Rectal smooth muscle tissue (tissue), 1 donor: ENCODE results near the gene PTPN1.
"Not testable (repeated sequence)": the region's sequence is repeated elsewhere in the genome, so short reads cannot be mapped to it uniquely, and the experiment has no call there.

Experiments
- H3K27ac ChIP-seq: one replicate; pipeline ENCODE4 v1.7.0; 2013; ENCODE audit warnings: low read depth, low read length, inconsistent platforms
- H3K27me3 ChIP-seq: one replicate; pipeline ENCODE4 v1.7.0; 2013; ENCODE audit warnings: low read length; ENCODE audit not compliant: control insufficient read depth, insufficient read depth
- H3K36me3 ChIP-seq: one replicate; pipeline ENCODE4 v1.7.0; 2013; ENCODE audit warnings: low read length; ENCODE audit not compliant: control insufficient read depth, insufficient read depth
- H3K4me1 ChIP-seq: one replicate; pipeline ENCODE4 v1.7.0; 2013; ENCODE audit warnings: low read length; ENCODE audit not compliant: control insufficient read depth, insufficient read depth
- H3K4me3 ChIP-seq: one replicate; pipeline ENCODE4 v1.7.0; 2013; ENCODE audit warnings: low read length
- H3K9ac ChIP-seq: one replicate; pipeline ENCODE4 v1.7.0; 2013; ENCODE audit warnings: low read length

PTPN1 gene

DNA sequence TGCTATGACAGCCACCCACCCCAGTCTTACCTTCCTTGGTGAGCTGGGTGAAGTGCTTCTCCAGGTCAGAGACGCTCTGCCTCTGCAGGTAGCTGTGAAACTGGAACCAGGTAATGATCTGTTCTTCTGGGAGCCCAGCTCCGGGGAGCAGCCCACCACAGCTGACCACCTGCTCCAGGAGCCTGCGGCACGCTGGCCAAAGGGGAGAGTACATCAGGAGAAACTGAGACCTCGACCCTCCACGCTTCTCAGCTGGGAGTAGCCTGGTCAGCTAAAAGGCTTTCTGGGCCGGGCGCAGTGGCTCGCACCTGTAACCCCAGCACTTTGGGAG is 82.8 kb downstream of the PTPN1 start:
- Histone ChIP-seq H3K36me3 (peaks cover 2% of the 10 kb centered on the region), H3K27me3 (peaks cover 6% of the 10 kb centered on the region), H3K4me3 (no peak overlapping the region), H3K9ac (no peak overlapping the region), H3K27ac (no peak overlapping the region), H3K4me1 (peaks cover 6% of the 10 kb centered on the region)

DNA sequence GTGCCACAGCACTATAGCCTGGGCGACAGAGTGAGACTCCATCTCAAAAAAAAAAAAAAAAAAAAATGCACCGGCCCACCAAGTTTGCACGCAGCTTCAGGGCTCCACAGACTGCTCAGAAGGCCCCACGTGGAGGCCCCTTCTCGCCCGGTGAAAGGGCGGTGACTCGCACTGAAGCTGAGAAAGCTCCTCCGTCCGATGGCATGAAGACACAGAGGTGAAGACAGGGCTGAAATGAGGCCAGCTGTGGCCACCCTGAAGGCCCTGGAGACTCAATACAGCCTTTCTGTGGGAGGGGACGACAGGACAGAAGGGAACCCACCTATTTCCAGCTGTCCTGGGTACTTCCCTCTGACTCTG is 84.0 kb downstream of the PTPN1 start:
- Histone ChIP-seq H3K36me3 (peaks cover 2% of the 10 kb centered on the region), H3K27ac (no peak overlapping the region), H3K4me1 (peaks cover 6% of the 10 kb centered on the region), H3K9ac (no peak overlapping the region), H3K4me3 (no peak overlapping the region), H3K27me3 (peaks cover 6% of the 10 kb centered on the region)

DNA sequence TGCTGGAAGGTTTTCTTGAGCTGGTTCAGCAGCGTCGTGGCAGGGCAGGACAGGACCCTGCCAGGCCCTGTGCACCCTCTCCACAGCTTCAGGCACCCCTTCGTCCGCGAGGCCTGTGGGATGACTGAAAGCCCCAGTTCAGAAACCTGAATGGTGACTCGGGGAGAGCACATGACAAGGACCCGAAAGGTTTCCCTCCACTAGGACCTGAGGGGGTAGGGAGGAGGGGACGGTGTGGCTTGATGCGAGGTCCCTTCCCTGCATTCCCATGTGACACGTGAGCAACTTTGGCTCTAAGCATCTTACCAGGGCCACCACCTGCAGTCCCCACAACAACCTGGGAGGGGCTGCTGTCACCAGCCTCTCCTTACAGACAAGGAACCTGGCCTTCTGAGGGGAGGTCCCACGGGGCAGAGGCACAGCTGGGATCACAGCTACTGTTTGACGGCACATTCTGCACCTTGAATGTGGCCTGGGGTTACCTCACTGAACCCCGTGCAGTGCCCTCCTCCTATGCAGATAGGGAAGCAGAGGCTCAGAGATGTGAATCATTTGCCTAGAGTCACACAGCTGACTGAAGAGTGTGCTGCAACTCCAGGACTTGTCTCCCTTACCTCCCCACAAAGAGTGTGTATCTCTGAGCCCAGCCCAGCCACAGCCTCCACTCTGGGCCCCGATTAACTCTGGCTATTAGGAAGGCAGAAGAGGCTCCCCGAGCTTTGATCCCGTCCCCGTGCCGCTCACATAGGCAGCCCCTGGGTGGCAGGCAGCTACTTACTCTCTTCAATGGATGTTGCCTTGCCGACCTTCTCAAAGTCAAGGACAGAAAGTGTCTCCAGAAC is 84.6 kb downstream of the PTPN1 start:
- Histone ChIP-seq H3K36me3 (peaks cover 2% of the 10 kb centered on the region), H3K27ac (no peak overlapping the region), H3K27me3 (peaks cover 6% of the 10 kb centered on the region), H3K9ac (no peak overlapping the region), H3K4me3 (no peak overlapping the region), H3K4me1 (peaks cover 6% of the 10 kb centered on the region)

GRCh38 chr20:50595433-50595895 is 85.3 kb downstream of the PTPN1 start:
- Histone ChIP-seq H3K9ac (no peak overlapping the region), H3K4me3 (no peak overlapping the region), H3K36me3 (peaks cover 2% of the 10 kb centered on the region), H3K4me1 (peaks cover 6% of the 10 kb centered on the region), H3K27ac (no peak overlapping the region), H3K27me3 (peaks cover 6% of the 10 kb centered on the region)

DNA sequence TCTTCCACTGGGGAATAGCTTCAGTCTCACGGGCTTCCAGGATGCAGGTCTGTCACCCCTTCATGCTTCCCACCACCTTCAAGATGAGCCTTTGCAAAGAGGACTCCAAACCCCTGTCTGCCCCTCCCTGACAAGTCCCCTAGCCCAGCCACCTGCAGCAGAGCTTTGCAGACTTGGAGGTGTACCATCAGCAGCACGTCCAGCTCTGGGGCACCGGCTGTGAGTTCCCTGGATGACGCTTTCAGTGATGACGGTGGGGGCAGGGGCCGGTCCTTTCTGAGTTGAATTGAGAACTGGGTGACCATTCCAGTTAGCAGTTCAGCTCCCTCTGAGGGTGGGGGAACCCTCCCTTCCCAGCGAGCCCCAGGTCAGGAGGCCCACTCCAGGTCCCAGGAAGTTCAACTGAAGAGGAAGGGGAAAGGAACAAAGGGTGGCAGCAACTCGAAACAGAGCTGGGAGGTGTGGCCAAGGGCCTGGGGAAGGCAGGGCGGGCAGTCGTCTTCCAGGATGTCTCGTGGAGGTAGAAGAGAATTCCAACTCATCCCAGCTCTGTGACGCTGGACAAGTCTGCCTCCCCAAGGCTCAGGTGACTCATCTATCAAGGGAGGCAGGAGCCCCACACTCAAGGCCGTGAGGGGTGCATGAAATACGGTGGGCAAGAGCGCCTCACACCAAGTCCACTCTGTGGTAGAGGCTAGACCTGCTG is 86.0 kb downstream of the PTPN1 start:
- H3K9ac ChIP-seq: no peak overlapping the region
- H3K27me3 ChIP-seq: peaks cover 6% of the 10 kb centered on the region
- H3K4me1 ChIP-seq: peaks cover 6% of the 10 kb centered on the region
- peaks cover 2% of the 10 kb centered on the region for H3K36me3 ChIP-seq
- no peak overlapping the region for H3K4me3 ChIP-seq
- no peak overlapping the region for H3K27ac ChIP-seq

GRCh38 chr20:50596694-50597021 is 86.5 kb downstream of the PTPN1 start:
- H3K27ac ChIP-seq: no peak overlapping the region

DNA sequence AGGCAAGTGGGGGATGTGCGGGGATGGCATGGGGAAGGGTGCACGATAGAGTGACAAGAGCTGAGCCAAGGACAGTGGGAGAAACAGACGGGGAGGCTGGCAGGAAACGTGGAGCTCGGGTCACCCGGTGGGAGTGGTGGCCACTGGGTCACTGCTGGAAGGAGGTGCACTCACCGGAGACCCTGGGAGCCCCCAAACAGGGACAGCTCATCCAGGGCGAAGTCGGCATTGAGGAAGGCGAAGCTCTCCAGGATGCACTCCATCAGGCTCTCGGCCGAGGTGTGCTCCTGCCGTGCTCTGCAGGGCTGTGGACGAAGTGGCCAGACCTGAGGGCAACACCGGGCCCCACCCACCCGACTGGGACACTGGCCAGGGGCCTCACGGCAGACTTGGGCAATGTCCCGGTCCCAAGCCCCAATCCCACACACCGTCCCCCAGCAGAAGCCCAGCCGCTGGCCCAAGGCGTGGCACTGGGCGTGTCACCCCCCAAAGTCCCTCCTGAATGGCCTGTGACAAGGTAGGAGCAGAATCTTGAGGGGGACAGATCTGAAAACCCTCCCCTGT is 87.3 kb downstream of the PTPN1 start:
- H3K4me1 ChIP-seq: peaks cover 4% of the 10 kb centered on the region
- H3K27me3 ChIP-seq: peaks cover 6% of the 10 kb centered on the region
- no peaks in the 10 kb centered on the region for H3K36me3 ChIP-seq

More at GRCh38 chr20:50596694-50597021, 86.5 kb downstream of the PTPN1 start:
- Histone ChIP-seq H3K27me3 (peaks cover 6% of the 10 kb centered on the region), H3K36me3 (no peaks in the 10 kb centered on the region), H3K4me3 (no peak overlapping the region), H3K4me1 (peaks cover 6% of the 10 kb centered on the region), H3K9ac (no peak overlapping the region)

GRCh38 chr20:50598074-50598473 is 87.9 kb downstream of the PTPN1 start:
- Histone ChIP-seq H3K4me3 (no peak overlapping the region), H3K27ac (no peak overlapping the region), H3K9ac (no peak overlapping the region), H3K27me3 (peaks cover 6% of the 10 kb centered on the region), H3K4me1 (no peaks in the 10 kb centered on the region), H3K36me3 (no peaks in the 10 kb centered on the region)

More for the DNA sequence above, 87.3 kb downstream of the PTPN1 start:
- H3K9ac ChIP-seq: no peak overlapping the region
- no peak overlapping the region for H3K4me3 ChIP-seq
- H3K27ac ChIP-seq: no peak overlapping the region

DNA sequence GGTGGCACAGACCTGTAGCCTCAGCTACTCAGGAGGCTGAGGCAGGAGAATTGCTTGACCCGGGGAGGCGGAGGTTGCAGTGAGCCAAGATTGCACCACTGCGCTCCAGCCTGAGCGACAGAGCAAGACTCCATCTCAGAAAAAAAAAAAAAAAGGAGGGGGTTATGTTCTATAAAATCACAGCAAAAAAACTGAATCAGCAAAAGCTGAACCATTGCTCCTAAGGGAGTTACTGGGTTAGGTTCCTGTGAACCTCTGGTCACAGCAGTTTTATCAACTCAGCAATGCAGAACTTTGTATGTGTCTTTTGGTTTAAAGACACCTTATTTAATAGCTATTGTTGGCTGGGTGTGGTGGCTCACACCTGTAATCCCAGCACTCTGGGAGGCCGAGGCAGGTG is 88.6 kb downstream of the PTPN1 start:
- not testable (repeated sequence) for H3K27me3 ChIP-seq, H3K36me3 ChIP-seq, H3K27ac ChIP-seq, H3K4me3 ChIP-seq, H3K4me1 ChIP-seq, H3K9ac ChIP-seq

DNA sequence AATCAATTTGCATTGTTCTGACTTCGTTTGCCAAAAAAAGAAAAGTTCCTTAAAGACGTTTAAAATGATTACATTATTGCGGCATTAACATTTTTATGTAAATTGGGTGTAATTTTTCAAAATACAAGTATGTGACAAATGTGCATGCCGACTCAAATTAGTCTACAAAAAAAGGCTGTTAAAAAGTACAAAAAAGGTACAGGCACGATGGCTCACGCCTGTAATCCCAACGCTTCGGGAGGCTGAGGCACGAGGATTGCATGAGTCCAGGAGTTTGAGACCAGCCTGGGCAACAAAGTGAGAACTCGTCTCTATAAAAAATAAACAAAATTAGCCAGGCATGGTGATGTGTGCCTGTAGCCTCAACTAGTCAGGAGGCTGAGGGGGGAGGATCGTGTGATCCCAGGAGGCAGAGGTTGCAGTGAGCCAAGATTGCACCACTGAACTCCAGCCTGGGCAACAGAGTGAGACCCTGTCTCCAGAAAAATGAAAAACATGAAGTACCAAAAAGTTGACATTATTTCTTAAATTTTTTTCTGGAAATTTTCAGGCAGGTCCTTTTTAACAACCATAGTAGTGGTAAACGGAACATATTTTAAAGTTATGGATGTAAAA is 90.2 kb downstream of the PTPN1 start:
- no peaks in the 10 kb centered on the region for H3K4me1 ChIP-seq
- peaks cover 6% of the 10 kb centered on the region for H3K27me3 ChIP-seq

GRCh38 chr20:50601511-50602431 is 91.6 kb downstream of the PTPN1 start:
- H3K4me3 ChIP-seq: no peak overlapping the region
- peaks cover 3% of the 10 kb centered on the region for H3K36me3 ChIP-seq
- no peaks in the 10 kb centered on the region for H3K4me1 ChIP-seq
- H3K9ac ChIP-seq: no peak overlapping the region
- no peaks in the 10 kb centered on the region for H3K27me3 ChIP-seq
- no peak overlapping the region for H3K27ac ChIP-seq

More for the DNA sequence above, 90.2 kb downstream of the PTPN1 start:
- H3K9ac ChIP-seq: no peak overlapping the region
- peaks cover 3% of the 10 kb centered on the region for H3K36me3 ChIP-seq
- H3K27ac ChIP-seq: no peak overlapping the region
- no peak overlapping the region for H3K4me3 ChIP-seq
